PFSK-1 (cell line): ENCODE data around the gene PCNX3.

ENCODE experiments used
- FOXP2 ChIP-seq: optimal IDR thresholded peaks from 2 replicates; pipeline ENCODE3; 2011; ENCODE audit warnings: borderline replicate concordance, control low read depth, inconsistent platforms; ENCODE audit not compliant: insufficient read depth; ENCODE audit errors: extremely low read length, extremely low read depth
- POLR2AphosphoS5 ChIP-seq: IDR thresholded peaks from 2 replicates; pipeline ENCODE4 v1.6.1; 2012; ENCODE audit warnings: low read depth, mild to moderate bottlenecking, control low read depth, low read length, moderate library complexity
- SIN3A ChIP-seq: IDR thresholded peaks from 2 replicates; pipeline ENCODE4 v1.6.1; 2012; ENCODE audit warnings: mild to moderate bottlenecking, low read length, moderate library complexity, borderline replicate concordance; ENCODE audit not compliant: insufficient read depth
- TAF1 ChIP-seq: IDR thresholded peaks from 2 replicates; pipeline ENCODE4 v1.6.1; 2012; ENCODE audit warnings: low read length, control low read depth, borderline replicate concordance; ENCODE audit not compliant: insufficient read depth
- TF ChIP-seq, protein P1 (sequence below), 2 experiments: IDR thresholded peaks; 2 replicates each; pipeline versions ENCODE4 v1.6.1 to v1.8.0; 2011 to 2012; ENCODE audit warnings: low read depth in 2 of 2, low read length in 2 of 2, control low read depth in 1 of 2, inconsistent platforms in 1 of 2, mild to moderate bottlenecking in 1 of 2, moderate library complexity in 1 of 2; ENCODE audit not compliant: insufficient read depth in 1 of 2

PCNX3 gene

DNA sequence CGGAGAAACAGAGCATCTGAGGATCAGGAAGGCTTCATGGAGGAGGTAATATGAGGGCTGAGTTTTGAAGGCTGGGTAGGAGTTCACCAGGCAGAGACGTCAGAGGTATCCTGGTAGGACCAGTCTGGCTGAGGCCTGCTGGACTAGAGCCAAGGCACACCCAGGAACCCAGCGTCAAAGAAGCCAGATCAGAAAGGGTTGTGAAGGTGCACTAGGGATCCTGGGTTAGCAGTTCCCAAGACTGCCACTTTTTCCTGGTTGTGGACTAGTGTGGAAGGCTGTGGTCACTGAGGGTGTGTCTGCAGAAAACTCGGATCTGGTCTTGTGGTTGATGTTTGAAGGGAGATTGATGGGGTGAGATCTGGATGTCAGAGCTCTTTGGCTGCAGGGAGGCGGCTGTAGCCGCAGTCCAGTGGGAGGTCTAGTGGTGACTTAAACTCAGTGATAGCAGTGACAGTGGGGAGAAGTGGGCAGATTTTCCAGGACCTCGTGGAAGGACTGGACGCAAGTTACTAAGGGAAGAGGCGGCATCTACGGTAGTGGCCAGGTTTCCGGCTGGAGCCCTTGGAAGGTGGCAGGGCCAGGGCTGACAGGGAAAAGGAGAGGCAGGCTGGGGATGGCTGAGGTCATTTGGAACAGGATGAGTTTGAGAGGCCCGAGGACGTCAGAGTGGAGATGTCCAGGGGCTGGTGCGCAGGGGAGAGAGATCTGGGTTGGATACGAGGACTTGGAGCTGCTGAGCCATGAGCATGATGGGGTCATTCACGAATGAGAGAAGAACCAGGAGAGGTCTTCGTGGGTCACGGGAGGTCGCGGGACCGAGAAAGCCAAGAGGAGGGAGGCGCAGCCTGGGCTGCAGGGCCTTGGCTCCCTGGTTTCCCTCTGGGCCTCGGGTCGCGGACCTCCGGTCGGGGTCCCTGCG, 36.3 kb downstream of the PCNX3 start:
- TF ChIP-seq TAF1 (no peak), POLR2AphosphoS5 (no peak), FOXP2 (no peak), SIN3A (no peak)
- TF ChIP-seq, protein P1, sequence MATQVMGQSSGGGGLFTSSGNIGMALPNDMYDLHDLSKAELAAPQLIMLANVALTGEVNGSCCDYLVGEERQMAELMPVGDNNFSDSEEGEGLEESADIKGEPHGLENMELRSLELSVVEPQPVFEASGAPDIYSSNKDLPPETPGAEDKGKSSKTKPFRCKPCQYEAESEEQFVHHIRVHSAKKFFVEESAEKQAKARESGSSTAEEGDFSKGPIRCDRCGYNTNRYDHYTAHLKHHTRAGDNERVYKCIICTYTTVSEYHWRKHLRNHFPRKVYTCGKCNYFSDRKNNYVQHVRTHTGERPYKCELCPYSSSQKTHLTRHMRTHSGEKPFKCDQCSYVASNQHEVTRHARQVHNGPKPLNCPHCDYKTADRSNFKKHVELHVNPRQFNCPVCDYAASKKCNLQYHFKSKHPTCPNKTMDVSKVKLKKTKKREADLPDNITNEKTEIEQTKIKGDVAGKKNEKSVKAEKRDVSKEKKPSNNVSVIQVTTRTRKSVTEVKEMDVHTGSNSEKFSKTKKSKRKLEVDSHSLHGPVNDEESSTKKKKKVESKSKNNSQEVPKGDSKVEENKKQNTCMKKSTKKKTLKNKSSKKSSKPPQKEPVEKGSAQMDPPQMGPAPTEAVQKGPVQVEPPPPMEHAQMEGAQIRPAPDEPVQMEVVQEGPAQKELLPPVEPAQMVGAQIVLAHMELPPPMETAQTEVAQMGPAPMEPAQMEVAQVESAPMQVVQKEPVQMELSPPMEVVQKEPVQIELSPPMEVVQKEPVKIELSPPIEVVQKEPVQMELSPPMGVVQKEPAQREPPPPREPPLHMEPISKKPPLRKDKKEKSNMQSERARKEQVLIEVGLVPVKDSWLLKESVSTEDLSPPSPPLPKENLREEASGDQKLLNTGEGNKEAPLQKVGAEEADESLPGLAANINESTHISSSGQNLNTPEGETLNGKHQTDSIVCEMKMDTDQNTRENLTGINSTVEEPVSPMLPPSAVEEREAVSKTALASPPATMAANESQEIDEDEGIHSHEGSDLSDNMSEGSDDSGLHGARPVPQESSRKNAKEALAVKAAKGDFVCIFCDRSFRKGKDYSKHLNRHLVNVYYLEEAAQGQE (IDR thresholded peaks at IDR 0.05; ENCODE audit: insufficient read depth in 1 of 2, low read depth in 2 of 2, low read length in 2 of 2) = no peak

DNA sequence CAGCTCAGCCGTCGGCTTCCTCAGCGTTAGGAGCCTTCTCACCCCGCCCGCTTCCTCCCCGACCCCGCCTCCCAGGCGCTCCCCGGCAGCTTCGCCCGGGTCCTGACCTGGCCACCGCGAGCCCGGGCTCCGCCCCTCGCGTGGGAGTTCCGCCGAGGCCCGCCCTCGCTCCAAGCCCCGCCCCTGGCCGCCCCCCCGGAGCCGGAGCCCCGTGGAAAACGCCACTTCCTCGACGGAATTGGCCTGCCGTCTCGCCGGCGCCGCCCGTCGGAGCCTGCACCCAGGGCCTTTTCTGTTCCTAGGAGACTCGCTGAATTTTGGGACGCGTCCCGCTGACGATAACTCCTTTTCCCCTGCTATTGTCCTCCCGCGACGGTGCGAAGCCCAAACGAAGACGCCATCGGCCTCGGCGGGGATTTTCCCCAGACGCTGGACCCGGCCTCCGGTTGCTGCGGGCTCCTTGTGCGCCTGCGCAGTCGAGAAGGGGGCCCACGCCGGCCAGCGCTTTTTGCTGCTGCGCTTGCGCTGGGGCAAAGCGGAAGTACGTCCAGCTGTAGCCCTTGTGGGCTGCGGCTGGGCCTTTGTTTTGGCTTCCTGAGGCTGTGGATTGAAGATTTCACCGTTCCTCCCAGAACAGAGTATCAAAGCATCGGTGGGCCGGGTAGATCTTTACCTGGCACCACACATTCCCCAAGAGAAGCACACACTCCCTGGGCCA, 37.1 kb downstream of the PCNX3 start:
- TF ChIP-seq FOXP2 (peak; percentile 11), SIN3A (no peak), POLR2AphosphoS5 (peak; percentile 90), TAF1 (no peak)
- TF ChIP-seq, protein P1 (IDR thresholded peaks at IDR 0.05; ENCODE audit: insufficient read depth in 1 of 2, low read depth in 2 of 2, low read length in 2 of 2) = no peak

DNA sequence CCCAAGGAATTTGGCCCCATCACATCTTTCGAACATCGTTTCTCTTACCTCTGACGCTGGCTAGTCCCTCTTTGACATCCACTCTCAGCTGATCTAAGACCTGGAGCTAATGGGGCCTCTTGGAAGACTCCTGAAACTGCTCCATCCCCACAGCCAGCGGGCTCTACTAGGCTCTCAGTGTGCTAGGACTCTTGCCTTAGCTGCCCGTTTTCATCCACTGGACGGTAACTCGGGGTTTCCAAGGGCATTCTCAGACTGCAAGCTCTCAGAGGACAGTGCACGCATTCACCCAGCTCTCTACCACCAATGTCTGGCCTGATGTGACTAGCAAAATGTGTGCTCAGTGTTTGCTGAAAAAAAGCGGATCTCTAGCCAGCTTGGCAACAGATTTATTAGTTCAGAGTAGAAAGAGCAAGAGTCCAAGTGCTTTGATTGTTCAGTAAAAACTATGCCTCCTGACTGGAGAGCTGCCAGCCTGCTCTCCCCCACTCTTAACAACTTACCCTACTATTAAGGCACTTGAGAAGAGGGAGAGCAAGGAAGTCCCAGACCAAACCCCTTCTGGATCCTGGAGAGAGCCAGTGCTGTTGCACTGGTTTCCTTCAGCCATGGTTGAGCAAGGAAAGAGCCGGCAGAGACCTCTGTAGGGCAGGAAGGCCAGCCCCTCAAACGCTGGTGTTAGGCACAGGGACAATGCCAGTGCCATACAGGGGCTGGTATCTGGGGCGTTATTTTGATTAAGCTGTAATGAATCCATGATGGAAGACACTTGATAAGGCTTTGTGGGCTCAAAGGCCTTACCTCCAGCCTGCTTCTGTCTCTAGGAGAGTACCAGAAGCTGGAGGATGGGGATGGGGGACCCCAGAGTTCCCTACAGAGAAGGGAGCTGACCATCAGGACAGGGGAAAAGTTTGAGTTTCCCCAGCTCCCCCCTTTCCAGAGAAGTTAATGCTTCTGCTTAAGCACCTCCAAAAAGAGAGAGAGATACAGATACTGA, 38.0 kb downstream of the PCNX3 start:
- TF ChIP-seq SIN3A = no peak
- no peak for TF ChIP-seq POLR2AphosphoS5
- TF ChIP-seq, protein P1 (IDR thresholded peaks at IDR 0.05; ENCODE audit: insufficient read depth in 1 of 2, low read depth in 2 of 2, low read length in 2 of 2) = no peak

DNA sequence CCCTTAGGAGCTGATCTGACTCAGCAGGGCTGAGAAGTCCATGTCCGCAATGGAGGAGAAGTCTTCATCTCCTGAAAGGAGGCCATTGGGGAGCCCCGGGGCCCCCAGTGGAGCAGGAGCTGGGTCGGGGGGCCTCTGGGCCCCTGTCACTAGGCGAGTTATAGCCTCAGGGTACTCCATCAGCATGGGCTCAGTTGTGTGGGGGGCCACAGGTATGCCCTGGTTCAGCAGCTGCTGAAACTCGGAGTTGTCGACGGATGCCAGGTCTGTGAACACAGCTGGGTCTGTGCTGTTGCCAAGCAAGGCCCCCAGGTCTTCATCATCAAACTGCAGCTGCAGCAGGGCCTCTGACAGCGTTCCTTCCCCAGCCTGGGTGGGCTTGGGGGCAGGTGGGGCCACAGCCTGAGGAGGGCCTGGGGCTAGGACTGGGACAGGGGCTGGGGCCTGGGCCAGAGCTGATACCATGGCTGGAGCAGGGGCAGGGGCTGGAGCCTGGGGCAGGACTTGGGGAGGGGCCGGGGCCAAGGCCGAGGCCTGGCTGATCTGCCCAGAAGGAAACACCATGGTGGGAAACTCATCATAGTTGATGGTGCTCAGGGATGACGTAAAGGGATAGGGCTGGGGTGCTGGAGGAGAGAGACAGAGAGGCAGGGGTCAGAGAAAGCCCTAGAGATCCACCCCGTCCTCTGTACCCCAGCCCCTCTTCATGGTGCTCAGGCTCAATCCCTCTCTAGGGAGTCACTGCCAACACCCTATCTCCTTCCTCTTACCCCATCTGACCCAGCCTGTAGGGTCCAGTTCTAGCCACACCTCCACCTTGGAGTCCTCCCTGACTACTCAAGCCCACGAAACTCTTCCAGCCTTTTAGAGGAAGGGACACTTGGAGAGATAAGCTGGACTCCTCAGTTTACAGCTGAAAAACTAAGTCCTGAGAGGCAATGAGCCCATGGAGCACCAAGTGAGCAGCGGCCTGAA, 39.1 kb downstream of the PCNX3 start:
- TF ChIP-seq SIN3A = no peak
- no peak; the same call in 1 of the 2 replicates for TF ChIP-seq POLR2AphosphoS5
- no peak for TF ChIP-seq FOXP2
- TF ChIP-seq, protein P1 (IDR thresholded peaks at IDR 0.05; ENCODE audit: insufficient read depth in 1 of 2, low read depth in 2 of 2, low read length in 2 of 2) = no peak
- no peak for TF ChIP-seq TAF1
